GM19452 (cell line): ENCODE measurements around the gene AIMP1.
"Not testable (repeated sequence)": the region's sequence is repeated elsewhere in the genome, so short reads cannot be mapped to it uniquely, and the experiment has no call there.

Experiments
- ATAC-seq: cut with Tn5 transposase; IDR thresholded peaks from one replicate; pipeline ENCODE4 v1.9.1; 2021; ENCODE audit not compliant: unreplicated experiment

The AIMP1 gene

GRCh38 chr4:106344647-106344970 lies 28.3 kb downstream of the AIMP1 start:
- no peak for ATAC-seq

- no peak for ATAC-seq
Observed at GRCh38 chr4:106347167-106347566, 30.8 kb downstream of the AIMP1 start.

GRCh38 chr4:106351016-106351415 lies 34.7 kb downstream of the AIMP1 start:
- no peak for ATAC-seq

- no peak for ATAC-seq
Observed at GRCh38 chr4:106353786-106354185, 37.4 kb downstream of the AIMP1 start.

- ATAC-seq, result no peak
Observed at GRCh38 chr4:106355193-106355592, 38.8 kb downstream of the AIMP1 start.

DNA sequence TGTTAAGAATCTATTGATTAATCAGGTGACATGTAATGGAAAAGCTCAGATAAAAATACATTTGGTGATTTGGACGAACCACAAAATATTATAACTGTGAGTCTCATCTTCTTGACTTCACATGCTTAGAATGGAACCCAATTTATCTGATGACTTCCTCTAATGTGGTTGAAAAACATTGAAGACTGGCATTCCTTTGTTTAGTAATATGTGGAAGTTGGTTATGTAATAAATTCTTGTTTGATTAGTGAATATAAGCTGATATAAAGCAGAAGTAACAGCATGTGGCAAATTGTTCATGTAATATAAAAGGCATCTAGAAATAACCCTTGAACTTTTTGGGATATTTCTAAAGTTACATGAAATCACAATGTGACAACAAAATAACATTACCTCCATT lies 42.5 kb downstream of the AIMP1 start:
- no peak for ATAC-seq

DNA sequence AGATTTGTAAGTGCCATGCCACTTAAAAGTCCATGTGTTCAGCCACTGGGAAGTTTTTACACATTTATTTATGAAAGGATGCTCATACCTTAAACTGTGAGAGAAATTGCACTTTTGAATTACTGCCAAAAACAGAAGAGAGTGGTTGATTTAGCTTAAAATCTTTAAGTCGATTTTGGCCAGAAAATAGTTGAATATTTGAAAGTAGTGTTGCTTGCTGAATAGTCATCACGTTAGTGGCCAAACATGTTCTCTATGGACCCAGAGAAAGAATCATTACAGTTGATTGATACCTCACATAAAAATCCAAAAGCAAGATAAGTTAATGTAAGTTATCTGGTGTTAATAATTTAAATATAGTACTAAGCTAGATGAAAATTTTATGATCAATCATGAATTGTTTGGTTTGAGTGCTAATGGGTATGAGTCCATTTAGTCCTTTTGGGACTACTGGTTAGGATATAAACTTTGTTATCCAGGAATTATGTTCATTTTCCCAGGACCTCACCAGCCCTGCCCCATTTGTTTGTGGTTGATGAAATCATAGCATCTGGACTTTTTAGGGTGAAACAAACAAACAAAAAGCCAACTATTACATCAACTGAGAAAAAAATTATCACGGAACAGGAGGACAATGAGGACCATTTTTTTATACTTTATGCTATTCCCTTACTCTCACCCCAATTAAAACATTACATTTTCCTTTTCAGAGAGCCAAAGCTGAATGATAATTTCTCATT lies 45.9 kb downstream of the AIMP1 start:
- ATAC-seq, result no peak

- no peak for ATAC-seq
Observed at GRCh38 chr4:106364282-106364681, 47.9 kb downstream of the AIMP1 start.

DNA sequence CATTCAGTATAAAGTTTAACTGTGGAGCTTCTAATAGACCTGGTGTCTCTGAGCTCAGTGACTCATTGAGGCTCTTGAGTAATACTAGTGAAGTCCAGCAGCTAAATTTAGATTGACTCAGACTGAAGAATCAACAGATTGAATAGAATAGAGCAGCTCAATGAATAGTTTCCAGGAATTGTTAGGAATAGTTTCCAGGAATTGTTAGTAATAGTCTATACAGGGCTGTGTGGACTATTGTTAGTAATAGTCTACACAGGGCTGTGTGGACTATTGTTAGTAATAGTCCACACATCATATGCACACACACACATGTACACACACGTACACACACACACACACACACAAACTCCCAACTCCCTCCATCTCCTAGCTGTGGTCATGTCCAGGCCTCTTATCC lies 49.3 kb downstream of the AIMP1 start:
- no peak for ATAC-seq

DNA sequence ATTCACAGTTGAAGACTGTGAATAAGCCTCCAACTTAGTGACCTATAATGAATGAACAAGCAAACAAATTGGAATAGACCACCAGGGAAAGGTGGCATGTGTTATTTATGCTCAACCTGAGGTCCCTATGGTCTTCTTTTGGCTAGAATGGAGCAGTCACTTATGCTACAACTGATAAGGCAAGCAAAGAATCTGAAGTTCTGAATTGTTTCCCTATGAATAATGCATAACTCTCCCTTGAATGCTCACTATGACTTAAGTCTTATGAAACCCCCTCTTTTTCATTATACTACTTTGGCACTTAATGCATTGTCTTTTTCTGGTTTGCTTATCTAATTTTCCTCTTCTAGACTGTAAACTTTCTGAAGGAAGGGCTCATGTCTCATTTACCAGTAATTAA lies 49.7 kb downstream of the AIMP1 start:
- no peak for ATAC-seq

DNA sequence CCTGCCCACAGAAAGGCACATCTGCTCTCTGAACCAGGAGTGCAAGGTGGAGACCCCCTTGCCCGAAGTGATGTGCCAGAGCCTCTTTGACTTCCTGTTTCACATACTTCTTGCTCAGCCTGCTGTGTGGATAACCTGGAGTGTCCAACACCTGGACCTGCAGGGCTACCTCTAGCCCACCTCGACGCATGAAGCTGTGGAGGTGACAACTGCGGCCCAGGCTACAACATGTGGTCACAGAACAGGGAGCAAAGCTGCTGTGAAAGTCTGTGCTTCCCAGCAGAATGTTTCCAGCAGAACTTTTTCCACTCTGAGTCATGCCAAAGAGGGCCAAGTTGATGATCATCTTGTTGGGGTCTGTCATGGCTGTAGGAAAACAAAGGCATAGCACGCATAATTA lies 50.7 kb downstream of the AIMP1 start:
- ATAC-seq, result no peak

DNA sequence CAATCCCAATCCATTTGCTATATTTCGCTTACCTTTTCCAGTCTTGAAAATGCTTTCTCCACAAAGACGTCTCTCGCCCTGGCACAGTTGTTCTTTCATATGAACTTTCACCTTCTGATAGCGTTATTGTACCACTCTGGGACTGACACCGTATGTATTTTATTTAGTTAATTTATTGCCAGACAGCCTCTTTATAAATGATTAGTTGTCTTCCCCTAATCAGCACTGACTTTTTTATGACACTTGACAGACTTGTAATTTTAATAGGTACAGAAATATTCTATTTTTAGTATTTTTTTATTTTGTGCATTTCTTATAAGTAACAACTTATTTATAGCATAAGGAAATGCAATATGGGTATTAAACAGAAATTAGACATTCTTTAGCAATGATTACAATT lies 52.3 kb downstream of the AIMP1 start, which contains the start of gene GIMD1:
GIMD1 (minus strand) TSS at position 101 of the 400 bp plus-strand sequence. CDS start 1,343 bp downstream, outside the sequence.
- no peak for ATAC-seq

- peak; percentile 60 for ATAC-seq
Observed at GRCh38 chr4:106369456-106370060, 53.2 kb downstream of the AIMP1 start.

DNA sequence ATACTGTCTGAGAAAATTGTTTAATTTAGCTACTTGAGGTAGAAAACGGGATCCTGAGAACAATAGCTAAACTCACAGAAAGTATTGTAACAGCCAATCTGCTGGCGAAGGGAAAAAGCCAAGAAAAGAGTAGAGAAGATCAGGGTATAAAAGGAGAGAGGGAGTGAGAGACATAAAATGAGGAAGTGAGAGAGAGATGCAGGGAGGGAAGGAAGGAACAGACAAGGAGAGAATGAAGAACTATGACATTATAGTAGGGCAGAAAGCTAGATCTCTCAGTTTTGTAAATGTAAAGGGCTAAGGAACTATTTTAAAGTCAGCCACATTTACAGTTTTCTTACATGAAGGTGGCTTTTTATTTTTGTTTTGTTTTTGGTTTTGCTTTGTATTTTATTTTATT lies 53.9 kb downstream of the AIMP1 start:
- ATAC-seq, result no peak

- ATAC-seq, result no peak
Observed at GRCh38 chr4:106371161-106371560, 54.8 kb downstream of the AIMP1 start.

DNA sequence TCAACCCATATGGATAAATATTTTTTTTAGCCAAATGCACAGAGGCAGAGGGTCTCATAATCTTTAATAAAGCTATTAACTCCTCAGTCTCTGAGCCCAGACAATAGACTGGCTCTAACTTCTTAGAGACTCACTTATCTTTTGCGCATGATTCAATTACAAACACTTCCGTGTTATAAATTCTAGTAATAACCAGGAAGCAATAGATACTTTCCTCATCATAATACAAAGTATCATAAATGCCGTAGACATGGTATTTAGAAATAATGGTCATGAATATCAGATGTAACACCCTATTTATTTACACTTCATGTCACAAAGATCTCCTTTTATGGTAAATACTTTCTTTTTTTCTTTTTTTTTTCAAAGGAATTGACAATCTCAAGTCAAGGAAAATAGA lies 56.7 kb downstream of the AIMP1 start:
- ATAC-seq, result no peak

DNA sequence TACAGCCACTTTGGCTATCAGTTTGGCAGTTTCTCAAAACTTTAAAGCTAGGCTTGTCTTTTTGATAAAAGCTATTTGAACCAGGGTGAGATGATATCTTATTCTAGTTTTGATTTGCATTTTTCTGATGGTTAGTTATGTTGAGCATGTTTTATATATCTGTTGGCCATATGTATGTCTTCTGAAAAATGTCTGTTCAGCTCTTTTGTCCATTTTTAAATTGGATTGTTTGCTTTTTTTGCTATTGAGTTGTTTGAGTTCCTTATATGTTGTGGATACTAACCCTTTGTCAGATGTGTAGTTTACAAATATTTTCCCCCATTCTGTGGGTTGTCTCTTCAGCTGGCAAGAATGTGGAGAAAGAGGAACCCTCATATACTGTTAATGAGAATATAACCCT lies 63.8 kb downstream of the AIMP1 start:
- ATAC-seq, result no peak

DNA sequence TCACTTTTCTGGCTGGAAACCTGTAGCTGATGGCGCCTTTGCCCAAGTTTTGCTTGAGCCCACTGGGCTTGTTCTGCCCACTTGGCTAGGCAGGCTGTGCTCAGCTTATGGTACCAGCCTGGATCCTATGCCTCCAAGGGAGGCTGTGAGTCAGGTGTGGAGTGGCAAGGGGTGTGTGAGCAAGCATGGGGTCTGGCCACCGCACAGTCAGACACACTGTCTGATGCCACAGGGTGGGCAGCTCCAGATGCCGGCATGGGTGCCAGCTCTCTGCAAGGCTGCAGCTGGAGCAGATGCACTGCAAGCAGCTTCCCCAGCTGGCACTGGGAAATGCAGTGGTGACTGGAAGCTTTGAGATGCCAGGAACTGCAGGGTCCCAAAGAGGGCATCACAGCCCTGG lies 68.5 kb downstream of the AIMP1 start:
- no peak for ATAC-seq

GRCh38 chr4:106385853-106386393 lies 69.6 kb downstream of the AIMP1 start:
- no peak for ATAC-seq

GRCh38 chr4:106395582-106395981 lies 79.2 kb downstream of the AIMP1 start:
- no peak for ATAC-seq

DNA sequence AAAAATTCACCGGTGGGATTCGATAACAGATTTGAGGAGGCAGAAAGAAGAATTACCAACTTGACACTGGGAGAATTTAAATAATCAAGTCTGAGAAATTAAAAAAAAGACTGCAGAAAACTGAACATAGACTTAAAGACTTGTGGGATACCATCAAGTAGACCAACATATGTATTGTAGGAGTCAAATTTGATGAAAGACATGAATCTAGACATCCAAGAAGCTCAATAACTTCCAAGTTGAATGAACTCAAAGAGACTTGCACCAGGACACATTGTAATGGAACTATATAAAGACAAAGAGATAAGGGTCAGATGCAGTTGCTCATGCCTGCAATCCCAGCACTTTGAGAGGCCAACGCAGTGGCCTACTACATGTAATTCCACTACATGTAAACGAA lies 82.5 kb downstream of the AIMP1 start:
- not testable (repeated sequence) for ATAC-seq
